M059J (cell line): ENCODE data around the gene LIAS. TPM values are rescaled to one million over a fixed set of nuclear protein-coding genes. Genes with fewer than 3 reads are reported as not detected.
"Not testable (repeated sequence)": the region's sequence is repeated elsewhere in the genome, so short reads cannot be mapped to it uniquely, and the experiment has no call there.

Experiments used
- DNase-seq: peaks from one replicate; pipeline ENCODE4 v3.0.0-alpha.2; 2012; ENCODE audit warnings: low read depth
- total RNA-seq: library from RNA; depleted of rRNA; stranded (reverse); fragments of >200 nt; shearing (Covaris generic); gene quantifications from 2 replicates; pipeline ENCODE4 v1.2.3, GENCODE V29; 2014; rRNA removed

Gene LIAS
- 6.7 and 10.4 TPM in 2 replicates for total RNA-seq

DNA sequence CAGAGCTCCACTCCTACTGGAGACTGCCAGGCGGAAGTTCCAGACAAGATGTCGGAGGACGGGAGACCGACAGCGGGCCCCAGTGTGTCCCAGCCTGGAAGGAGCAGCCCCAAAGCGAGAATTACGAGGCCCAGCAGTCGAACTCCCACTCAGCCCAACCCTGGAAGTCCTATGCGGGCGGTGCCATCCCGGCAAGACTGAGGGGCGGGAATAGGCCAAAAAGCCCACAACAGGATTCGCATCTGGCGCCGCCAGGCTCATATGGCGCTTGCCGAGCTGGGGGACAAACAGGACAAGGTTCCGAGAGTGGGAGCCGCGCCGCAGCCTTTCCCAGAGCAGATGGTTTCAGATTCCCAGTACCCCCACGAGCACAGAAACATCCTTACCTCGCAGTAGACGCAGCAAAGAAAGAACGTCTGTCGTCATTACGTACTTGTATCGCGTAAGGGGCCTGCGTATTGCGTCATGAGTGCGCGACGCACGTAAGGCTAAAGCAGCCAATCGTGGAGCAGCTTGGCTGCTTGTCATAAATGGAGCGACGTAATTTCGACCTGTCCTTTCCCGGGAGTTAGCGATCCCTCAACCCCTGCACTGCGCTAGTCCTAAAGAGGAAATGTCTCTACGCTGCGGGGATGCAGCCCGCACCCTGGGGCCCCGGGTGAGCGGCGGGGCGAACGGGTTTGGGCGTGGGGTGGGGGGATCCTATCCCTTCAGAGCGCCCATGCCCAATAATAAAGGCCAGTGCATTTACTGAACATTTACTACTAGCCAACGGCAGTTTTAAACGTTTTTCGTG is at the start of gene LIAS, which contains the start of gene RPL9:
LIAS (plus strand) TSS at position 552 of the 796 bp plus-strand sequence; CDS start at position 614, 62 bp downstream.
RPL9 (minus strand) TSS at position 418 of the 796 bp plus-strand sequence. CDS start 483 bp downstream, outside the sequence.
- DNase-seq, result peak; percentile 96

DNA sequence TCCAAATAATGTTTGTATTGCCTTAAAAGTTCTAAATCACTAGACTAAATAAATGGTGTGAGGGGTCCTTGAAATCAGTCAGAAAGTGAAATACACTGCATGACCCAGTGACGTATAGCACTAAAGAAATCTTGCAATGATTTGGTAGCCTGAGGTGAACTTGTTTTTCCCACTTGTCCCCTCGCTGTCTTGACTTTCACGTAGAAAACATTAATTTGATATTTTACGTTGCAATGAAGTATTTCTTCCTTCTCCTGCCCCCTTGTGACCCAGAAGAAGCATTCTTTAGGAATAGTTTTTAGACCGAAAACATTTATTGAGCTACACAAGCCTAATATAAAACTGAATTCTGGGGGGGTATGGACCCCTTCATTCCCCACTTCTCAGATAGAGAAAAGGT is 48.4 kb upstream of the LIAS start:
- no peak for DNase-seq

DNA sequence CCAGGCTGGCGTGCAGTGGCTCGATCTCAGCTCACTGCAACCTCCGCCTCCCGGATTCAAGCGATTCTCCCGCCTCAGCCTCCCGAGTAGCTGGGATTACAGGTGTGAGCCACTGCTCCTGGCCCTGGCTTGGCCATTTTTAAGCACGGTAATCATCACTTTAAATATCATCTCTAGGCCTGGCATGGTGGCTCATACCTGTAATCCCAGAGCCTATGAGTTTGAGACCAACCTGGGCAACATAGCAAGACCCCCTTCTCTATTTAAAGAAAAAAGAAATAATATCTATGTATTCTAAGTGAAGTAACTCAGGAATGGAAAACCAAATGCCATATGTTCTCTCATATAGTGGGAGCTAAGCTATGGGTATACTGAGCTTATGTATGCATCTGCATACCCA is 47.3 kb upstream of the LIAS start:
- DNase-seq, result not testable (repeated sequence)

DNA sequence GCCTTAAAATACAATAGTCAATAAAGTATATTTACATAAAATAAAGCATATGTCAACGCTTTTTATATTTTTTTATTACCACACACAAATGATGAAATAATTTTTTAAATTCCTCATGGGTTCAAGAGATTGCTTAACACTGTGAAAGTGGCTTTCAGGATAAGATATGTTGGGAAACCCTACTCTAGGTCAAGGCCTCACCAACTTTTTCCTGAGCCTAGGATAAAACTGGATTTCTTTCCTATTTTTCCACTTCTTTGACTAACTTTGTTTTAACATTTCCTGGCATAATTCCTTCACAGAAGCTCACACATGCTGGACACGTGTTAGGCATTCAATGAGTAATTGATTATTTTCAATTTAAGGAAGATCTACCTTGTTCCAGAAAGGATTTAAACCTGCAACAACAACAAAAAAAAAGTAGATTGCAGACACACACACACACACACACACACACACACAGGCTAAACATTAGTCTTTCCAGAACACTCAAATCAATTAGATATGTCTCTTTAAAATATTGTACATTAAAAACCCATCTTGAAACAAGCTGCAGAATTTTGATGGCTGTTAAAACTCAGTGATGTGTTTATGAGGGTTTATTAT is 43.1 kb upstream of the LIAS start:
- DNase-seq, result no peak

DNA sequence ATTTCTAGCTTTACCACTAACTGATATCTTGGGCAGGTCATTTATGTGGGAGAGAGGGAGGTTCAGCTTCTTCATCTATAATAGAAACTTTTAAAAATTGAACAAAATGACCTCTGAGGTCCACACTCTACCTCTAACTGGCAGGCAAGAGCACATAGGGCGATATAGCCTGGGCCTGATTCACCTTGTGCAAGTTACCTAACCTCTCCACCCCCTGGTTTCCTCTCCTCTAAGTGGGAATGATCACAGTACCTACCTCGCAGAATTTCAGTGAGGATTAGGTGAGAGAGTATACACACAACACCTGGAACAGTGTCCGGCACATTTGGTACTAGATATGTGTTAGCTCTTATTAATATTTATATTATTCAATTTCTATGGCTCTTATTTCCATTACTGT is 36.6 kb upstream of the LIAS start:
- no peak for DNase-seq

DNA sequence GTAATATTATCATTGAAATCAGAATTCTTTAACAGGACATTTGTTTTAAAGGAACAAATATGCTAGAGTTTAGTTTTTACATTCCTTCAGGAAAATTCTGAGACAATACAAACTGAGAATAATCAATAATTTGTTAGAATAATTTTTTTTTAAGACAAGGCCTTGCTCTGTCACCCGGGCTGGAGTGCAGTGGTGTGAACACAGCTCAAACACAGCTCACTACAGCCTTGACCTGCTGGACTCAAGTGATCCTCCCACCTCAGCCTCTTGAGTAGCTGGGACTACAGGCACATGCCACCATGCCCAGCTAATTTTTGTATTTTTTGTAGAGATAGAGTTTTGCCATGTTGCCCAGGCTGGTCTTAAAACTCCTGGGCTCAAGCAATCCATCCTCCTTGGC is 33.6 kb upstream of the LIAS start:
- DNase-seq, result not testable (repeated sequence)

DNA sequence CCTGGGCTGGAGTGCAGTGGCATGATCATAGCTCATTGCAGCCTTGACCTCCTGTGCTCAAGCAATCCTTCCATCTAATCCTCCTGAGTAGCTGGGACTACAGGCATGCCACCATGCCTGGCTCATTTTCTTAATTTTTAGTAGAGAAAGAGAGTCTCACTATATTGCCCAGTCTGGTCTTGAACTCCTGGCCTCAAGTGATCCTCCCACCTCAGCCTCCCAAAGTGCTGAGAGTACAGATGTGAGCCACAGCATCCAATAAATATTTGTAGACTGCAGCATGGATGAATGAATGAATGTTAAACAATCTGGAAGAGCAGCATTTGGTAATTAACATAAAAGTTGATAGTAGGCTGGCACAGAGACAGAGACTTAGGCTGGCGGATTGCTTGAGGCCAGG is 32.1 kb upstream of the LIAS start:
- no peak for DNase-seq

DNA sequence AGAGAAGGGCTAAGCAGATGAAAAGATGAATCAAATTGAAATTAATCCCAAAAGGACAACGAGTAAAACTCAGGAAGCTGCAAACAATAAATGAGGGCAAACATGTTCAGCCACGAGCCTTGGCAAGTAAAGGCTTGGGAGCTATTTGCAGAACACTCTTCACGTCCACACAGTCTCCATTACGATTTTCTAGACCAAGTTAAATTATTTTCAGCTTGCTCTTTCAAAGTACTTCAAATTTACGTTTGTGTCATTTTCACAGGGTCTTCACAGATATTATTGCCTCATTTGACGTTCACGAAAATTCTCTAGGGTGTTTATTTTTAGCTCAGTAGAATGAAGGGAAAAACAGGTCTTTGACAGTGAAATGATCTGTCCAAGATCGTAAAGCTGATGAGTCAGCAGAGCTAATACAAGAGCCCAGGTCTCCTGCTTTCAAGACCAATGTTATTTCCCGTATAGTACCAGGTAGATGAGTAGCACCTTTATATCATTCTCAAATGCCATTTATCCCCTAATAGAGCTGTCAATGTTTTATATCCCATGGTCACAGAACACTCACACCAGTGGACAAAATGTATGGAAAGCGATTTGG is 31.2 kb upstream of the LIAS start:
- DNase-seq, result peak; percentile 13

DNA sequence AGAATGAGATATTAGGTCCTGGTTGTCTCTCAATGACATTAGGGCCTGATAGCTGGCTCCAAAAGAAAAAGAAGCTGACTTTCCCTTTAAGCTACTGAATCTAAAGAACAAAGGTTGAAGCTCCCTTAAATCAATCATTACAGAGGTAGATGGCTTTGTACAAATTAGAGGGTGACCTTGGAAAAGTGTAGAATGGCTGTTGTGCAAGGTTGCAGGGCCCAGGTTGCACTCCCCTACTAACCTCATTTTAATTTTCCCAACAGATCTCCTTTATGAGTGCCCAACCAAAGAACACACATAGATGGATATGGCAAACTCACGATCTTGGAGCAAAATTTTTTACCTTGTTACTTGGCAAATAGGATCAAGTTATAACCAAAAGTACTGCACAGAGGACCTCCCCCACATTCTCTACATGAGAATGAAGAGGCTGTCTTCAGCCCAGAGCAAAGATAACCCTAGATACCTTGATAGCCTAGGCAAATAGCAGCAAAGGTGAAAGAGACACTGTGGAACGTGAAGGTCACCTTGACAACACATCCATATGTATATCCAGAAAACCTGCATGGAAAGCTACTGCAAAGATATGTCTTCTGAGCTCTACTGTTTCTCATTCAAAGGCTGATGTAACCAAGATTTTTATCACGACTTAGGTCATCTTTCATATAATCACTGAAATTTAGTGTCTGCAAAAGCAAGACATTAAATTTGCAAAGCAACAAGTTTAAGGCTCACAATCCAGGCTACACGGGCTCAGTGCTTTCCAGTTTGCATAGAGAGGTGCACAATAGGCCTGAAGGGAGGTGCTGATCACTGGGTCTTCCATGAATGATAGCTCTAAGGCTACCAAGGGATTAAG is 29.2 kb upstream of the LIAS start:
- DNase-seq, result no peak

DNA sequence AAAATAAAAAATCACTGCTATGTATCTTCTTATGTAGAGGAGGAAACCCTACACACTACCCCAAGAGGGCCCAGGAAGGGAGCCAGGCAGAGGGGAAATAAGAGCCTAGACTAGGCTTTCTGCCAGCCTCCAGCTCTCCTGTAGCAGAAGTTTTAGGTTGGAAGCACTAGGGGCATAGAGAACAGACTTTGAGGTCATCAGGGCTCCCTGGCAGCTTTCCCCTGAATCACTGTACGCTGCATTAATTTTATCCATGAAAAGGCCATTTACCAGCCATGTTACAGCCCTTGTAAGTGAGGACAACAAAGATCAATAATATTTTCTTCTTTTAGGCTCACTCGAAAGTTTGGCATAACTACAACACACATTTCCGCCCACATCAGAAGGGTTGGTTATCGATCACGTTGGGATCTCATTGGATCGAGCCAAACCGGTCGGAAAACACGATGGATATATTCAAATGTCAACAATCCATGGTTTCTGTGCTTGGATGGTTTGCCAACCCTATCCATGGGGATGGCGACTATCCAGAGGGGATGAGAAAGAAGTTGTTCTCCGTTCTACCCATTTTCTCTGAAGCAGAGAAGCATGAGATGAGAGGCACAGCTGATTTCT is 24.9 kb upstream of the LIAS start:
- no peak for DNase-seq

DNA sequence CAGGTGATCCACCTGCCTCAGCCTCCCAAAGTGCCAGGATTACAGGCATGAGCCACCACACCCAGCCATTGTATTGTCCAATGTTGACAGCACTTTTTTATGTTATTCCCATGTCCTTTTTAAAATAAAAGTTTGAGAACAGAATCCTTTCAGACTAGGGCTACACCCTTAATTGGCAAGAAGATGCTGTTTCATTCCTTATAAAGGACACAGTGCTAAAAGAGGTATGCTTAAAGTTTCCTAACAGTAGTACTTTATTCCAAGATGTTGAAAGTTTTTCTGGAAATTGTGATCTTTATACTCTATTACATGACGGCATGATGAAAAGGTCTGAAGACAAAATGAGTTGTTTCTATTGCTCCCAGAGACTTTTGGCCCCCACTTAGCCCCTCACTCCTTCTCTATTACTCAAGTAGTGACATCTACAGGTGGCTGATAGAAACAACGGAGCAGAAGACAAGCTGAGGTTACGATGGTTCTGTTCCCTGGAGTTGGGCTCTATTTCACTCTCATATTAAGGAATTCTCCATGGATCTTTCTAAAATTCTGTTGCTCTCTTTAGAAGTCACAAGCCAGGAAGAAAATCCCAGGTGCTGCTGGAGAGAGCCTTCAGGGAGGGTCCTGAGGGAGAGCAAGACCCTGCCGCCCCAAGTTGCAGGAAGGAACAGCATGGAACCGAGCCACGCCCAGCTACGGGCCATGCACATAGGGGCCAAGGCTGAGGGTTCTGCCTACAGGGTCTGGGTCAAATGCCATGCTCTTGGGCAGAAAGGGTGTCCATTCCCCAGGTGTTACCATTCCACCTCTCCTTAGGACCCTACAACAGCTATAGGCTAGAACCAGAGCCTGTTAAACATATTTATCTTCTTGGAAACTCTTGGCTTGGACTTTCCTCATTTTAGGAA is 22.9 kb upstream of the LIAS start:
- no peak for DNase-seq

DNA sequence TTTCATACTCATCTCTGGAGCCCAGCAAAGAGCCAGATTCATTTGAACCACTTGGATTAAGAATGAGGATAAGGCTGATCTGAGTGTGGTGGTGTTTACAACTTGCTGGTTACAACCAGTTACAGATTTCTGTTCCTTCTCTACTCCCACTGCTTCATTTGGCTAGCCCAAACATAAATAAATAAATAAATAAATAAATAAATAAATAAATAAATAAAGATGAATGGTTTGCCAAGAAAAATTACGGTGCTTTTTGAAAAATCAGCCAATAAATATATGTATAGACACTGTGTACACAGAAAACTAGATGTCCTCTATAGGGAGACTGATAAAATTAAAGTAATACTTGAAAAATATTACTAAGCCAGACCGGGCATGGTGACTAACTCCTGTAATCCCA is 17.3 kb upstream of the LIAS start:
- DNase-seq, result no peak

DNA sequence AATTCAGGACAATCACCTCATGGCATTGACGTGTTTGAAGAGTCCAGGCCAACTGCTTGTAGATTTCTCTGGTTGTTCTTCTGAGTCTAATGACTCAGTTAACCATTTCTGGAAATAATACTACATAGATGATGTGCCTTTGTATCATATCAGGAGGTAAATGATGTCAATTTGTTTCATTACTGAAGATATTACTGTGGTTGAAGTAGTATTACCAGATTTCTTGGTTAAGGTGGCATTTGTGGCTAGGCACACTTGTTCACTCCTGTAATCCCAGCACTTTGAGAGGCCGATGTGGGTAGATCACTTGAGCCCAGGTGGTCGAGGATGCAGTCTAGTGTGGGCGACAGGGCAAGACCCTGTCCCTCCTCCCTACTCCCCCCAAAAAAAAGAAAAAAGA is 15.9 kb upstream of the LIAS start:
- DNase-seq, result no peak

DNA sequence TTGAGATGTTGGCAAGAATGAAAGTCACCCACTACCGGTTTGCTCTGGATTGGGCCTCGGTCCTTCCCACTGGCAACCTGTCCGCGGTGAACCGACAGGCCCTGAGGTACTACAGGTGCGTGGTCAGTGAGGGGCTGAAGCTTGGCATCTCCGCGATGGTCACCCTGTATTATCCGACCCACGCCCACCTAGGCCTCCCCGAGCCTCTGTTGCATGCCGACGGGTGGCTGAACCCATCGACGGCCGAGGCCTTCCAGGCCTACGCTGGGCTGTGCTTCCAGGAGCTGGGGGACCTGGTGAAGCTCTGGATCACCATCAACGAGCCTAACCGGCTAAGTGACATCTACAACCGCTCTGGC is 12.4 kb upstream of the LIAS start:
- DNase-seq, result no peak

DNA sequence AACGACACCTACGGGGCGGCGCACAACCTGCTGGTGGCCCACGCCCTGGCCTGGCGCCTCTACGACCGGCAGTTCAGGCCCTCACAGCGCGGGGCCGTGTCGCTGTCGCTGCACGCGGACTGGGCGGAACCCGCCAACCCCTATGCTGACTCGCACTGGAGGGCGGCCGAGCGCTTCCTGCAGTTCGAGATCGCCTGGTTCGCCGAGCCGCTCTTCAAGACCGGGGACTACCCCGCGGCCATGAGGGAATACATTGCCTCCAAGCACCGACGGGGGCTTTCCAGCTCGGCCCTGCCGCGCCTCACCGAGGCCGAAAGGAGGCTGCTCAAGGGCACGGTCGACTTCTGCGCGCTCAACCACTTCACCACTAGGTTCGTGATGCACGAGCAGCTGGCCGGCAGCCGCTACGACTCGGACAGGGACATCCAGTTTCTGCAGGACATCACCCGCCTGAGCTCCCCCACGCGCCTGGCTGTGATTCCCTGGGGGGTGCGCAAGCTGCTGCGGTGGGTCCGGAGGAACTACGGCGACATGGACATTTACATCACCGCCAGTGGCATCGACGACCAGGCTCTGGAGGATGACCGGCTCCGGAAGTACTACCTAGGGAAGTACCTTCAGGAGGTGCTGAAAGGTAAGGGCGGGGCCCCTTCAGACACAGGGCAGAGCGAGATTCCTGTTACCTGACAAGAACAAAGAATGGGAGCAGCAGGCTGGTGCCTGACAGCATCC is 11.8 kb upstream of the LIAS start:
- DNase-seq, result no peak

DNA sequence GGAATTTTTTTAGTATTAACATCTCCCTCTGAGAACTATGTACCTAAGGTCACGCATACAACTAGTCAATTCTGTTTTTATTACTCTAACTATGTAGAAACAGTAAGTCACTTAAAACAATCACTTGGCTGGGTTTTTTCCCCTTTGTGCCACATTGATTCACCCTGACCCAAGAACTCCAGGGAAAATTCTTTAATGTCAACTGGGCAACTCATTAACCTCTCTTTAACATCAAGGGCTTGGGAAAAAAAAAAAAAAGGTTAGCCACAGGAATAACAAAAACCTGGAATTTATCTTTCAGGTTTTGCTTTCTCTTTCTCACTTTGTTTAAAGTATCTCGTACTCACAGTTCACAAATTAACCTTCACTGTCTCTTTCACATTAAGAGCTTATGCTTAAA is 8.2 kb upstream of the LIAS start:
- DNase-seq, result peak; percentile 43

DNA sequence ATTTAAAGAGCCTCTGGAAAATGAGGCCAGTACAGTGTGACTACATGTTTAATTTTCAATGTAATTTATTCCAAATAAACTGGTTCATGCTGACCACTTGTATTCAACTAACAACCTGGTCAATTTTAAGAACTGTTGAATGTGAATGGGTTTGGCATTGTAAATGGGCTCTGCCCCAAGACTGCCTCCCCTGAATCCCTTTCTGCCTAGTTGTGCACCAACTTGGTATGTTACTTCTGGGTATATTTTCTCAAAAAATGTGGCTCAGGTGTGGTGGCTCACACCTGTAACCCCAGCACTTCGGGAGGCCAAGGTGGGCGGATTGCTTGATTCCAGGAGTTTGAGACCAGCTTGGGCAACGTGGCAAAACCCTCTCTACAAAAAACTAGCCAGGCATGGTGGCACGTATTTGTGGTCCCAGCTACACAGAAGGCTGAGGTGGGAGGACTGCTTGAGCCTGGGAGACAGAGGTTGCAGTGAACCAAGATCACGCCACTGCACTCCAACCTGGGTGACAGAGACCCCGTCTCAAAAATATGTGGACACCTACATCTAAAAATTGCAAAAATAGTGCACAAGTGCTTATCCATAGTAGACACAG is 7.3 kb upstream of the LIAS start:
- no peak for DNase-seq

DNA sequence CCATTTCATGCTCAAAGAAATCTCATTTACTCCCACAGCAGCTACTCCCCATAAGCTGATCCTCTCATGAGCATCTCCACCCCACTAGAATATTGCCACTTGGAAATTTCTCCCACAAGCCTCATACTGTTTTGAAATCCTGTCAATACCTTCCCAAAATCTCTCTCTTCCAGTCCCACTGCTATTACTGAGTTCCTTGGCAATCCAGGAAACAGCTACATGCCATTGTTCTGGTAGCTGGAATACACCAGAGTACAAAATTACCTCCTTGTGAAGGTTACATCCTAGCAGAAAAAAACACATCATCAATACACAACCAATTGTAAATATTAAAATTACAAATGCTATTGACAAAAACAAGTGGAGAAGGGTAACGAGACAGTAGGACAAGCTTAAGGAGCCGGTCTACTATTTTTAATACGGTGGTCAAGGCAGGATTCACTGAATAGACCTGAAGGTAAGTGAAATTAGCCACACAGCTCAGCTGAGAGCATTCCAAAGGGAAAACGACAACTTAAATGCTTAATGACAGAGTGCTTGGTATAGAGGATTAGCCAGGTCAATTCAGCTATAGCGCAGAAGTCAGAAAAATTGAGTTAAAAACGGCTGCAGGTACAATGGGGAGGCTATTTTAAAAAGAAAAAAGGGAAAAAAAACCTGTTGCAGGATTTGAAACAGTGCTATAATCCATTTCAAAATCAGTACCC is 6.5 kb upstream of the LIAS start:
- DNase-seq, result no peak
